SK-MEL-5 (cell line): ENCODE measurements around the gene SASH3. TPM values are rescaled to one million over a fixed set of nuclear protein-coding genes. Genes with fewer than 3 reads are reported as not detected.

Experiments used
- DNase-seq: peaks from one replicate; pipeline ENCODE4 v3.0.0-alpha.2; 2016; ENCODE audit warnings: low read depth, low spot score
- in situ Hi-C: cut with HindIII; loops from 2 replicates; pipeline ENCODE4 v1.10.0; 2016; ENCODE audit warnings: low sequenced_read_pairs, high pct_unique_total_duplicates, low pct_unique_long_range_greater_than_20kb
- total RNA-seq: library from RNA; depleted of rRNA; stranded (reverse); fragments of >200 nt; shearing (Covaris generic); gene quantifications from 2 replicates; pipeline ENCODE4 v1.2.3, GENCODE V29; 2014

Gene SASH3
- total RNA-seq, 1 experiment from 2014 or later = not detected

DNA sequence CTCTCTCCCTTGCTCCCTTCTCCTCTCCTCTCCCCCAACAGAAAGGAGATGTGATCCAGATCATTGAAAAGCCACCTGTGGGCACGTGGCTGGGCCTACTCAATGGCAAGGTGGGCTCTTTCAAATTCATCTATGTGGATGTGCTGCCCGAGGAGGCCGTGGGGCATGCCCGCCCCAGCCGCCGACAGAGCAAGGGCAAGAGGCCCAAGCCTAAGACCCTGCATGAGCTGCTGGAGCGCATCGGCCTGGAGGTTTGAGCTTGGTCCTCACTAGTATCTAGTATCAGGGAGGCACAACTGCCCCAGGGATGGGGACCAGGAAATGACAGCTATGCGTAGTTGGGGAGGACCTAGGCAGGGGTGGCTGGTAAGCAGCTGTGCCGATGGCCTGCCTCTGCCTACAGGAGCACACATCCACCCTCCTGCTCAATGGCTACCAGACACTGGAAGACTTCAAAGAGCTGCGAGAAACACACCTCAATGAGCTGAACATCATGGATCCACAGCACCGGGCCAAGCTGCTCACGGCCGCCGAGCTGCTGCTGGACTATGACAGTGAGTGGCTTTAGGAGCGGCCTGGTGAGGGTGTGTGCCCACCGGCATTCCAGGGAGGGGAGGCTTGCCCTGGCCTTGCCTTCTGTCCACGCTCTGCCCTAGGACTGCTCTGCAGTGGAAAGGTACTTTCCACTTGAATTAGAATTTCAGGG lies 13.0 kb downstream of the SASH3 start:
- in situ Hi-C loops = no loop called here
- no peak for DNase-seq

DNA sequence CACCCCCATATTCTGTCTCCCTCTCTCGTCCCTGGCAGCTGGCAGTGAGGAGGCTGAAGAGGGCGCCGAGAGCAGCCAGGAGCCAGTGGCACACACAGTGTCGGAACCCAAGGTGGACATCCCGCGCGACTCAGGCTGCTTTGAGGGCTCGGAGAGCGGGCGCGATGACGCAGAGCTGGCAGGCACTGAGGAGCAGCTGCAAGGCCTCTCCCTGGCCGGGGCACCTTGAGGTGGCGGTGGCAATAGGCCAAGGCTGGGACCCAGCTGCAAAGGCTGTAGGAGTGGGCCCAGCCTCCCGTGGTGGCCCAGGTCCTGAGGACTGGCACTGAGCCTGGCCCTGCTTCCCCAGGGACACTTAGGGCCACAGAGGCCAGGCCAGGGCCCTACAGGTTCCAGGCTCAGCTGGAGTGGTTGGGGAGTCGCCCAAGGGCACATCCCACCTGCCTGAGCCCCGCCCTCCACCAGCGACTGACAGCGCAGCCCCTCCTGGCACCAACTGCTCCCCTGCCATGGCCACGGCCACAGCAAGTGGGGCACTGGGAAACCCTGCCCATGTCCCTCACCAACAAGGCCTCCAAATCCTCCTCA lies 13.9 kb downstream of the SASH3 start:
- in situ Hi-C loops = no loop called here
- DNase-seq = no peak

DNA sequence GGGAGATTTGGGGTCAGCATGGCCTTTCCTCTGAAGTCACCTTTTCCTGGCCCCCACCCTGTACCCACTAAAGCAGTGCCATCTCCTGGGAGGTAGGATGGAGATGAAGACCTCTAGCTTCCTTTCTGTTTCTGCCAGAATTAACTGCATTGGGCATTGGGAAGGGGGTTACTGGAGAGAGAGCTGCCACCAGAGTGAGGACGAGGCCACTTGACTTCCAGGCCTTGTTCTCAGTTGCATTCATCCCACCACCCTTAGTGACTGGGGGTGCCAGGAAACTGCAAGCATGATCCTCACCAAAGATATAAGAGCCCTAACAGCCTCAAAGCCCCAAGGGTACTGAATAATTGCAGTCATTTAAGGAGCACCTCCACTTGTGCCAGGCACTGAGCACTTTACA lies 15.8 kb downstream of the SASH3 start:
- no peak for DNase-seq
- in situ Hi-C loops = no loop called here

- DNase-seq = no peak
- in situ Hi-C loops = no loop called here
Measured at GRCh38 chrX:129797251-129797906, 17.6 kb downstream of the SASH3 start.

- no peak for DNase-seq
- in situ Hi-C loops = no loop called here
Measured at GRCh38 chrX:129798456-129798855, 18.7 kb downstream of the SASH3 start.

DNA sequence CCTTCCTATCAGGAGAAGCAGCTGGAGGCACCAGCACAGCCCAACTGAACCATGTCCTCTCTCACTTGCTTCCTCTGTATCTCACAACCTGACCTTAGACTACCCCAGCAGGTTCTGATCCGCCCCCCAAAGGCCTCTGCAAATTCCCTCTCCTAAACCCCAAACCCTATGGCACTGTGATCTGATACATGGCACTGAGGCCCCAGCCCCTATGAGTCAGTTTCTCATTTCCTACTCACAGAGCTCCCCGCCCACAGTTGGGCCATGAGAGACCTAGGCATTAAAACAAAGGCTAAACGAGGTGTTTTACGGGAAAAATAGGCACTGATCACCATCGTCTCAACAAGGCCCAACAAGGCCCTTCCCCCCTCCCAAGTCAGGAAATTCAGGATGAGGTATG lies 19.1 kb downstream of the SASH3 start:
- no peak for DNase-seq
- in situ Hi-C loops = no loop called here

GRCh38 chrX:129800186-129800585 lies 20.4 kb downstream of the SASH3 start:
- no peak for DNase-seq
- in situ Hi-C loops = no loop called here

- in situ Hi-C loops = no loop called here
Measured at GRCh38 chrX:129802863-129803262, 23.1 kb downstream of the SASH3 start.

DNA sequence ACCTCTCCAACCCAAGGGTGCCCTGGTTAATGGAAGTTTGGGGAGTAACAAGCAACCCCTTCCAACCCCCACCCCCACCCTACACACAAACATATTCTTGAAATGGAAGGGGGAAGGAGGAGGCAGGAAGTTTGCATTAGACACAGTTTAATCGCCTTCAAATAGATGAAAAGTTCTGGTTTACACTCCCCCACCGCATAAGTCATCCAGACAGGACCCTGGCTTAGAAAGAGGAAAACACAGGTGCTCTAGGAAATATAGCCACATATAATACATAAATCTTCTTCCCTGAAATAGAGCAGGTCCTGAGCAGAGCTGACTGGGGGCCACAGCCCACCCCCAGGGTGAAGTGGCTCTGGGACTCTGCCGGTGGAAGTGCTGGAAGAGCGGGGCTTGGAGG lies 25.1 kb downstream of the SASH3 start:
- DNase-seq = no peak
- in situ Hi-C loops = no loop called here

More at GRCh38 chrX:129802863-129803262, 23.1 kb downstream of the SASH3 start:
- DNase-seq = no peak

- in situ Hi-C loops = no loop called here
- no peak for DNase-seq
Measured at GRCh38 chrX:129808158-129808828, 28.5 kb downstream of the SASH3 start.

GRCh38 chrX:129808829-129809796 lies 29.4 kb downstream of the SASH3 start:
- in situ Hi-C loops = no loop called here
- DNase-seq = no peak

GRCh38 chrX:129813662-129814368 lies 34.1 kb downstream of the SASH3 start:
- in situ Hi-C loops = no loop called here
- no peak for DNase-seq

DNA sequence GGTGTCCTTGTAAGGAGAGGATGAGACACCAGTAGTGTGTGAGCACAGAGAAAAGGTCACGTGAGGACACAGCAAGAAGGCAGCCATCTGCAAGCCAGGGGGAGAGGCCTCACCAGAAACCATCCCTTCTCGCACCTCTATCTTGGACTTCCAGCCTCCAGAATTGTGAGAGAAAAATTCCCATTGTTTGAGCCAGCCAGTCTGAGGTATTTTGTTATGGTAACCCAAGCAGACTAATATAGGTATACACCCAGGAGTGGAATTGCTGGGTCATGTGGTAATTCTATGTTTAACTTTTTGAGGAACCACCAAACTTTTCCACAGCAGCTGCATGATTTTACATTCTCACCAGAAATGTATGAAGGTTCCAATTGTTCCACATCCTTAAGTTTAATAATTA lies 38.4 kb downstream of the SASH3 start:
- in situ Hi-C loops = no loop called here
- no peak for DNase-seq

DNA sequence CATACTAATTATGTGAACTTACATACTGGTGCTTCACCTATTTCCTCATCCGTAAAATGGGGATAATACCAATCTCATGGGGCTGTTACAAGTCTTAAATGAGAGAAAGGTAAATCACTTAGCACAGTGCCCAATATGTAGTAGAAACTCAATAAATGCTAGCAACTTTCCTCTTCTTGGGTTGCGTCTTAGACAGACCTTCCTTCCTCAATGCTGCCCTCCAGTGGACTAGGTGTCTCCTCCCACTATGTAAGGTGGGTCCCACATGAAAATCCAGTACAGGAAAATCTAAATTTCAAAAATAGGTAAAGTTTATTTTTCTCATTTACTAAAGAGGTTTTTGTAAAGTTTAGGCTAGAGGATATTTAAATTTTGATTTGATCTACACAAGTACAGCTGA lies 43.4 kb downstream of the SASH3 start:
- in situ Hi-C loops = no loop called here
- peak; percentile 57 for DNase-seq

DNA sequence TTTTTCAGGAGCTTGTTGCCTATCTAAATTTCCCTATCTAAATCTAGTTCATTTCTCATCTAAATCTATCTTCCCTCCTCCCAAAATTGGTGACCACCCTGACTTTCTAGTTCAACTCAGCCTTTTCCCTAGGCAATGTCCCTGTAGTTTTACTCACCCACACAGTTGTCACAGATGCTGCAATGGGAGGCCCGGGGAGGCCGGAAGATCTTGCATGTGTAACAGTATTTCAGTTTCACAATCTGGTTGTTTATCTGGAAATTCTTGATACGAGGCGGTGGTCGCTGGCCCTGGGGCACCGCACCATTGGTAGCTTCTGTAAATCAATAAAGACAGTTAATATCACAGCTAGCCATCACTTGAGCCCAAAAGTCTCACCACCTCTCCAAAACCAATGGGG lies 43.8 kb downstream of the SASH3 start:
- DNase-seq = no peak
- in situ Hi-C loops = no loop called here

DNA sequence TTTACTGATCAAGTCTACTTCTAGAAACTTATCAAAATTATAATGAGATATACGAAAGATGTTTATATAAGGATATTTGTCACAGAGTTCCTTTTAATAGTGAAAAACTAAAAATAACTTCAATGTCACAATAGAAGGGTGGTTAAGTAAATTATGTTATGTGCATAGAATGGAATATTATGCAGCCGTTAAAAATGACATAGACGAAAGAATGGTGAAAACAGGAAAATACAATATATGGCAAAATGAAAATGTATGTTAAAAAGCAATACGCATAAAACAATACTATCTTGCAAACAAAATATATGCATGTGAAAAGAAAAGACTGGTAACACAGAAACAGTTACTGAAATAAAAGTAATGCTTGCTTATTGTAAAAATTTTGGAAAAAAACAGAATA lies 44.9 kb downstream of the SASH3 start:
- in situ Hi-C loops = no loop called here
- DNase-seq = no peak
